Mesothelial cell of epicardium (in vitro differentiated cells): ENCODE measurements around the gene N4BP2L1. TPM values are rescaled to one million over a fixed set of nuclear protein-coding genes. Genes with fewer than 3 reads are reported as not detected.

Experiments
- DNase-seq, 2 experiments: peaks; one replicate each; pipeline ENCODE4 v3.0.0; 2021; ENCODE audit warnings: low spot score in 2 of 2; ENCODE audit not compliant: unreplicated experiment in 2 of 2
- H3K27ac Mint-ChIP-seq: 2 replicates; pipeline ENCODE4 v1.8.0; 2021; ENCODE audit warnings: mixed read lengths
- H3K27me3 Mint-ChIP-seq: 2 replicates; pipeline ENCODE4 v1.8.0; 2021; ENCODE audit warnings: low read depth, mixed read lengths
- H3K36me3 Mint-ChIP-seq: 2 replicates; pipeline ENCODE4 v1.8.0; 2021; ENCODE audit warnings: mixed read lengths
- H3K4me1 Mint-ChIP-seq: 2 replicates; pipeline ENCODE4 v1.8.0; 2021; ENCODE audit warnings: mixed read lengths
- H3K4me3 Mint-ChIP-seq: 2 replicates; pipeline ENCODE4 v1.8.0; 2021; ENCODE audit warnings: mild to moderate bottlenecking, moderate library complexity, mixed read lengths
- H3K9me3 Mint-ChIP-seq: 2 replicates; pipeline ENCODE4 v1.8.0; 2021; ENCODE audit warnings: mixed read lengths
- total RNA-seq: library from RNA; stranded (reverse); gene quantifications from 3 replicates; pipeline ENCODE4 v1.2.1, GENCODE V29; 2021
- TF ChIP-seq, protein P1 (sequence below): fragments of 200-600 bp; sonication (generic); IDR thresholded peaks from one replicate; pipeline ENCODE4 v1.5.0; 2021; ENCODE audit warnings: antibody characterized with exemption; ENCODE audit not compliant: unreplicated experiment

The N4BP2L1 gene
- 12.6 to 13.7 TPM (median 13.4 TPM) in 3 replicates for total RNA-seq

DNA sequence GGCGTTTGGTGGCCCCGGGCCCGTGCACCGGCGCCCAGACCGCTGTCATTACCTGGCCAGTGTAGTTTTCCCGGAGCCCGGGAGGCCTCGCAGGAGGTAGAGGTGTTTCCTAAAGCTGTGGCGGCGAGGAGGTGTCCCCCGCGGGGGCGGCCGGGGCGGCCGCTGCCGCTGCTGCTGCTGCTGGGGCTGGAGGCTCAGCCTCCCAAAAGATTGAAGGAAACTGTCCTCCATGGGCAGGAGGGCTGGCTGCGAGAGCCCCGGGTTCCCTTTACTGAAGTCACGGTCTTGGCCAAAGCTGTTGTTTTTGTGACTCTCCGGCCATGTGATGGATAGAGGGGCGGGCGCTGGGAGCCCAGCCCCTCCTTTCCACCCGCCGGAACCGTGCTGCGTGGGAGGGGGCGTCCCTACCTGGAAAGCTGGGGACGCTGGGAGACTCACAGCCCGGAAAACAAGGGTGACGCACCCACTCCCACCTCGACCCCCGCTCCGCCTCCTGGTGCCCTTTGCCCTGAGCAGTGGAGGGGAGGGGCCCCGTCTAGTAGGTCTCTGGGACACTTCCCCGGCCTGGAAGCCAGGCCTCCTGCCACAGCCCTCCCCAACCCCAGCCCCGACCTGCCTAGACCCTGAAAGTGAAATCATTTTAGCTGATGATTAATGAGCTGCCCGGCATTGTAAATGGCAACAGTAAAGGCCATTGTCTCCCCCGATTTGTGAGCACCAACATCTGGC, at the start of gene N4BP2L1:
N4BP2L1 (minus strand) TSS at position 279 of the 729 bp plus-strand sequence; CDS start at position 231, 48 bp downstream.
- H3K27ac Mint-ChIP-seq, result peak within 1 kb of the TSS; percentile 86
- peak; percentile 20 to 48 for DNase-seq

DNA sequence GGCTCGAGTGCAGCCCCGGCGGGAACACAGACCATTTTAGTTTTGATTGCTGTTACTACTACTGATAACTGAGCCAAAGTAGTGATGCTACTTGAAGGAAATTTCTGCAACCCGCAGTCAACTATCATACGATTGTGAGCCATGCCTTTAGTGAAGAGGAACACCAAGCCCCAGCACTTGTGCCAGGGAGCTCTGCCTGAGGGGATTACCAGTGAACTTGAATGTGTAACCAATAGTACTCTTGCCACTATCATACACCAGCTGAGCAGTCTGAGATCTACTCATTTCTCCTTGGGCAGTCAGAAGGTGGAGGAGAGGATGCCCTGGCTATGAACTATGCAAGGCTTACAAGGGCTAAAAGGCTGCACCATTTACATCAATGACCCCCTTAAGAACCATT, 49.0 kb upstream of the N4BP2L1 start:
- no peak for DNase-seq
- Mint-ChIP-seq H3K4me3 (no peak overlapping the region), H3K9me3 (peaks cover 6% of the 10 kb centered on the region), H3K4me1 (peaks cover 21% of the 10 kb centered on the region), H3K27ac (no peak overlapping the region), H3K27me3 (no peaks in the 10 kb centered on the region), H3K36me3 (peaks cover 2% of the 10 kb centered on the region)
- TF ChIP-seq, protein P1, sequence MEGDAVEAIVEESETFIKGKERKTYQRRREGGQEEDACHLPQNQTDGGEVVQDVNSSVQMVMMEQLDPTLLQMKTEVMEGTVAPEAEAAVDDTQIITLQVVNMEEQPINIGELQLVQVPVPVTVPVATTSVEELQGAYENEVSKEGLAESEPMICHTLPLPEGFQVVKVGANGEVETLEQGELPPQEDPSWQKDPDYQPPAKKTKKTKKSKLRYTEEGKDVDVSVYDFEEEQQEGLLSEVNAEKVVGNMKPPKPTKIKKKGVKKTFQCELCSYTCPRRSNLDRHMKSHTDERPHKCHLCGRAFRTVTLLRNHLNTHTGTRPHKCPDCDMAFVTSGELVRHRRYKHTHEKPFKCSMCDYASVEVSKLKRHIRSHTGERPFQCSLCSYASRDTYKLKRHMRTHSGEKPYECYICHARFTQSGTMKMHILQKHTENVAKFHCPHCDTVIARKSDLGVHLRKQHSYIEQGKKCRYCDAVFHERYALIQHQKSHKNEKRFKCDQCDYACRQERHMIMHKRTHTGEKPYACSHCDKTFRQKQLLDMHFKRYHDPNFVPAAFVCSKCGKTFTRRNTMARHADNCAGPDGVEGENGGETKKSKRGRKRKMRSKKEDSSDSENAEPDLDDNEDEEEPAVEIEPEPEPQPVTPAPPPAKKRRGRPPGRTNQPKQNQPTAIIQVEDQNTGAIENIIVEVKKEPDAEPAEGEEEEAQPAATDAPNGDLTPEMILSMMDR, result no peak

More for the DNA sequence above, at the start of gene N4BP2L1:
- Mint-ChIP-seq H3K36me3 (peaks cover 8% of the 10 kb centered on the region), H3K9me3 (peaks cover 3% of the 10 kb centered on the region), H3K27me3 (peaks cover 11% of the 10 kb centered on the region), H3K4me3 (peak within 1 kb of the TSS; percentile 79), H3K4me1 (peaks cover 17% of the 10 kb centered on the region)
- TF ChIP-seq, protein P1, result no peak

DNA sequence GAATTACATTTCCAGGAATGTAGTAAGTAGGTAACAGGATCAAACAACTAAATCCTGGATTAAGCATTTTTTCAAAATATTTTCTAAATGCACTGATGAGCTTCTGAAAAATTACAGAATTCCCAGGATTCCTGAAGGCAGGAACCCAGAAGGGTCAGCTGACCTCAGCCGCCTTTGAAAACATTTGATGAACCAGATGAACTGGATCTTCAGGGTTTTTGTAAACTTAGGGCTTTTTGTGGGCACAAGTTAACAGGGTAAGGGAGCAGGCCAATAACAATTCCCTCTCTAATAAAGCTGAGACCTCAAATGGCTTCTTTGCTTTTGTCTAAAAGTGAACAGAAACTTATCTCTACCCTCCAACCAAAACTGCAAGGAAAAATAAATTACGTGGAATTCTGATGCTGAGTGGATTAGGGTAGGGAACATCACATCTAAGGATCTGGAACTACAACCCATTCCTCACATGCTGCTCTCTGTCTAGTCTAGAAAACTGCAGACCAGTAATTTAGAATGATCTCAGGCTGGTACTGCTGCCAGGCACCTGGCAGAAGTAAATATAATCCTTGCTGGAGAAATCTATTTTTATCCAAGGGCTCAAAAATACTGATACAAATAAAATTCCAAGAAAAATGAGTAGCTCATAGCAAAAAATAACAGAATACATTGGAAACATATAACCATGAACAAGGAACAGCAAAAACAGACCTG, 48.2 kb upstream of the N4BP2L1 start:
- peak overlapping the region; percentile 44 for H3K27ac Mint-ChIP-seq
- peaks cover 28% of the 10 kb centered on the region for H3K4me1 Mint-ChIP-seq
- TF ChIP-seq, protein P1, result no peak
- DNase-seq, result no peak
- no peak overlapping the region for H3K4me3 Mint-ChIP-seq
- peaks cover 6% of the 10 kb centered on the region for H3K9me3 Mint-ChIP-seq
- peaks cover 2% of the 10 kb centered on the region for H3K36me3 Mint-ChIP-seq
- H3K27me3 Mint-ChIP-seq, result no peaks in the 10 kb centered on the region

DNA sequence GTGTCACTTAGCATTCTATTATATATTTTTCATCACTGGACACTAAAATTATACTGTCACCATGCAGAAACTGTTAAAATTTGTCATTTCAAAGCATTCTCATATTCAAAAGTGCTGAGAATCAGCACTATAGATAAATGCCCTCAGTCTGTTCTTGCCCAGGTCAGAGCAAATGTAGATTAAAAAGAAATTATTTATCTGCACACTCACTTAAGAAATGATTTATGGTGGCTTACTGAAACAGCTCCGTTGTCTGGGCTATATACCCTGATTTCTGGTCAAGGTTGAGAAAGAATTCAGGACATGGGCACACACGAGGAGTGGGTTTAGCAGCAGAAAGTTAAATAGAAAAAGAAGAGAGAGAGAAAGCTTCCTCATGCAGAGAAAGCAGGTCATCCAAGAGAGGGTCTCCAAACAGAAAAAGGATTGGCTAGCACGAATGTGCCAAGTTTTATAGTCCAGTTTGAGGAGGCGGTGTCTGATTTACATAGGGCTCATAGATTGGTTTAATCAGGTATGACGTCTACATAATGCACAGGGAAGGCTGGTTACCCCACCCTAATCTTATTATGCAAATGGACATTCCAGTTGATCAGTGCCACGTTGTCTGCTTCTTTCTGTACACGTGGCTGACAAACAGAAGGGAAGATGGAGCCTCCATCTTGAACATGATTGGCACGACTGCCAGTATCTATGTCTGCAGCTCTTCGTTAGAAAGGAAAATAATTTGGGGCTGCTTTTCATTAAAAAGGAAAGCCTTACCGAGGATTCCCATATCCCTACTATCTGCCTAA, 47.3 kb upstream of the N4BP2L1 start:
- peak overlapping the region; percentile 44 for H3K27ac Mint-ChIP-seq
- no peak for DNase-seq
- no peaks in the 10 kb centered on the region for H3K27me3 Mint-ChIP-seq
- peaks cover 6% of the 10 kb centered on the region for H3K9me3 Mint-ChIP-seq
- H3K4me1 Mint-ChIP-seq, result peaks cover 29% of the 10 kb centered on the region
- peaks cover 2% of the 10 kb centered on the region for H3K36me3 Mint-ChIP-seq
- TF ChIP-seq, protein P1, result no peak
- no peak overlapping the region for H3K4me3 Mint-ChIP-seq

DNA sequence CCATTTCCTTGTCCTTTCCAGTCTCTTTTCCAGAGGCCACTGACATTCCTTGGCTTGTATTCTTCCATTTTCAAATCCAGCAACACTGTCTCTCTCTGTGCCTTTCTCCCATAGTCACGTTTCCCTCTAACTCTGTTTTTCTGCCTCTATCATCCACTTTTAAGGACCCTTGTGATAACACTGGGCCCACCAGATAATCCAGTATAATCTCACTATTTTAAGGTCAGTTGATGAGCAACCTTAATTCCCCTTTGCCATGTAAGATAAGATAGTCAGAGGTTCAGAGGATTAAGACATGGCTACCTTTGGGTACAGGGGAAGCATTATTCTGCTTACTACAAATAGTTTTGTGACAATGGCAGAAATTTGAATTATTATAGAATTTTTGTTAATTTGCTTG, 45.7 kb upstream of the N4BP2L1 start:
- Mint-ChIP-seq H3K4me1 (peaks cover 29% of the 10 kb centered on the region), H3K27ac (no peak overlapping the region), H3K27me3 (no peaks in the 10 kb centered on the region), H3K4me3 (no peak overlapping the region), H3K9me3 (no peaks in the 10 kb centered on the region), H3K36me3 (peaks cover 2% of the 10 kb centered on the region)
- DNase-seq, result no peak
- TF ChIP-seq, protein P1, result no peak
